GM19328 (cell line): ENCODE data around the gene KDM5C.

ENCODE experiments used
- ATAC-seq: cut with Tn5 transposase; IDR thresholded peaks from one replicate; pipeline ENCODE4 v1.9.1; 2021; ENCODE audit warnings: mild to moderate bottlenecking, moderate library complexity; ENCODE audit not compliant: unreplicated experiment

KDM5C gene

GRCh38 chrX:53251307-53251706, 26.3 kb upstream of the KDM5C start:
- ATAC-seq = no peak

GRCh38 chrX:53250556-53250955, 25.5 kb upstream of the KDM5C start:
- no peak for ATAC-seq

DNA sequence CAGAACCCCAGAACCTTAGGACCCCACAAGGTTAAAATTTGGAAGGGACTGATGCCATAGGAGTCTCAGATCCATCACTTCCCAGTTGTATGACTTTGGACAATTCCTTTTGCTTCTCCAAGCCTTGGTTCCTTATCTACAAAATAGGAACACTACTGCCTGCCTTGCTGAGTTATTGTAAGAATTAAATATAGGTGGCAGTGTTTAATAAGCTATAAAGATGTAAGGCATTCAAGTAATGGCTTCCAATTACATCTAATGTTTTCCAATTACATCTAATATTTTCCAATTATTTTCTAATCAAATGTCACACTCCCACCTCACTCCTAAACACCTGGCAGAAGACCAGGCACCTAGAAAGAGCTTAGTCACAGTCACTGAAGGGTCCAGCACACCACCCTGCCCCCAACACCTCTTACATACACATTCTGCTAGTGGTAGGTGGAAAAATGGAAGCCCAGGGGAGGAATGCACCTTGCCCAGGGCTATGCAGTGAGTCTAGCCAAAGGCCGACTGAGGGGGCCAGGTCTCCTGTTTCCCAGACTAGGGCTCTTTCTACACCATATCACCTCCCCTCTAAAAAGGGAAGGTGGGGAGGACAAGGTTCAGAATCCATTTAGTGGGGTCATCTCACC, 24.5 kb upstream of the KDM5C start:
- no peak for ATAC-seq

- ATAC-seq = no peak
These were observed 22.9 kb upstream of the KDM5C start for GRCh38 chrX:53247928-53248327.

- ATAC-seq = no peak
These were observed 21.2 kb upstream of the KDM5C start for GRCh38 chrX:53246231-53246630.

GRCh38 chrX:53244610-53245009, 19.6 kb upstream of the KDM5C start:
- ATAC-seq = no peak

GRCh38 chrX:53242310-53242709, 17.3 kb upstream of the KDM5C start:
- no peak for ATAC-seq

GRCh38 chrX:53241558-53241957, 16.6 kb upstream of the KDM5C start:
- ATAC-seq = no peak

DNA sequence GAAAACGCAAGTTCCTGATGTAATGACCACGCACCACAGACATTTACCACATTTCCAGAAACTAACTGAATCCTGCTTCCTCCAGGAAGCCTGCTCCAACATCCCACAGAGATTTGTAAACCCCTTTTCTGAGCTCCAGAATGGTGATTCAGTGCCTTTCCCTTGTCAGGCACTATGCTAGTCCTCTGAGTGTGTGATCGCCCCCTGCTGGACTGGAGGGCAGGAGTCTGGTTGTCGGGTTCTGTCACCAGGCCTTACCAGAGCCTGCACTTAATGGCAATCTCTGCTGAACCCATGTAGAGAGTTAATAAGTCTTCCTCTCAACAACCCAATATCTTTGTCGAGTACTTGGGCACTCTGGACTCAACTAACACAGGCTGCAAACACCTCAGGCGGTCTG, 14.5 kb upstream of the KDM5C start:
- ATAC-seq = no peak

DNA sequence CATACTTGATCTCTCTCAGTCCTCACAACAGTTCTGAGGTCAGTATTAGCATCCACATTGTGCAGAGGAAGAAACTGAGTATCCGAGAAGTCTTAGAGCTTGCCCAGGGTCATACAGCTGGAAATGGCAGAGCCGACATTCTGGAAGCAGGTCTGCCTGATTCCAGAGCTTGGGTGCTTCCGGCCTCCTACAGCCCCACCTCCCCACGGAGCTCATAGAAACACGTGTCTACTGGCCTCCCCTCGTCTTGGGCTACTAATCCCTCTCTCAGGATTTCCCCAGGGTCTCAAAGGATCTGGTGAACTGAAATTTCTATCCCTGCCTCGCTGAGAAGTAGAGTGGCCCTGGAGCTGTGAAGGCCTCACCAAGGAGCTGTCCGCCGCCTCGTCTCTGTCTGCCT, 12.0 kb upstream of the KDM5C start:
- ATAC-seq = no peak

- no peak for ATAC-seq
These were observed 11.1 kb upstream of the KDM5C start for GRCh38 chrX:53236025-53236679.

- ATAC-seq = no peak
These were observed 10.6 kb upstream of the KDM5C start for GRCh38 chrX:53235566-53235965.

- ATAC-seq = no peak
These were observed 9.5 kb upstream of the KDM5C start for GRCh38 chrX:53234484-53234883.

DNA sequence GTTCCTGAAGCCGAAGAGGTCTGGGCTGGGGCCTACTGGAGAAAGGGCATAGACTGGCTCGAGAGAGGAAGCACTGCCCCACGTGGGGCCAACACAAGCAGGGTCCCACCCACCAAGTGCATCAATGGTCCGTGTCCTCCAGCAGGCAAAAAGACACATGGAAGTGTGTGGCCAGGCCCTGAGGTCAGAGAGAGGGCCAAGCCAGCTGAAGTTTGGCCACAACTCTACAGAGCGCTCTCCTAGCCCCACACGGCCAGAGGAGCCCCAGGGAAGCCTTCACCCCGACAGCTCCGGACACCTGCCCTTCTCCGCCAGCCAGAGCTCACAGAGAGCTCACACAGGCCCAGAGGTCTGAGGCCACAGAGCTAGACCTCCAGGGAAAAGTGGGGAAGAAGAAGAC, 8.5 kb upstream of the KDM5C start:
- no peak for ATAC-seq

DNA sequence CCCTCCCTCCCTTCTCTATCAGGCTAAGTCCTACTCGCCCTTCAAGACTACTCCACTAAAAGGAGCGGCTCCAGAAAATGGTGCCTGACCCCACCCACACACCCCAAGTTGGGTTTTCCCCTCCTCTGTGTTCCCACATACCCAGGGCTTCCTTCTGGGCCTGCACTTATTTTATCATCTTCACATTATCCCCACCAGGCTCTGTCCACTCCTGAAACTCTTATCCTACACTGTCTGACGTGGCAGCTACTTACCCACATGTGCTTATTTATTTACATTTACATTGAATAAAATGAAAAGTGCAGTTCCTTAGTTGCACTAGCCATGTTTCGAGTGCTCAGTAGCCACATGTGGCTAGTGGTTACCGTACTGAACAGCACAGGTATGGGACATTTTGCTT, 5.1 kb upstream of the KDM5C start:
- no peak for ATAC-seq

GRCh38 chrX:53227224-53227765, 2.3 kb upstream of the KDM5C start:
- no peak for ATAC-seq

DNA sequence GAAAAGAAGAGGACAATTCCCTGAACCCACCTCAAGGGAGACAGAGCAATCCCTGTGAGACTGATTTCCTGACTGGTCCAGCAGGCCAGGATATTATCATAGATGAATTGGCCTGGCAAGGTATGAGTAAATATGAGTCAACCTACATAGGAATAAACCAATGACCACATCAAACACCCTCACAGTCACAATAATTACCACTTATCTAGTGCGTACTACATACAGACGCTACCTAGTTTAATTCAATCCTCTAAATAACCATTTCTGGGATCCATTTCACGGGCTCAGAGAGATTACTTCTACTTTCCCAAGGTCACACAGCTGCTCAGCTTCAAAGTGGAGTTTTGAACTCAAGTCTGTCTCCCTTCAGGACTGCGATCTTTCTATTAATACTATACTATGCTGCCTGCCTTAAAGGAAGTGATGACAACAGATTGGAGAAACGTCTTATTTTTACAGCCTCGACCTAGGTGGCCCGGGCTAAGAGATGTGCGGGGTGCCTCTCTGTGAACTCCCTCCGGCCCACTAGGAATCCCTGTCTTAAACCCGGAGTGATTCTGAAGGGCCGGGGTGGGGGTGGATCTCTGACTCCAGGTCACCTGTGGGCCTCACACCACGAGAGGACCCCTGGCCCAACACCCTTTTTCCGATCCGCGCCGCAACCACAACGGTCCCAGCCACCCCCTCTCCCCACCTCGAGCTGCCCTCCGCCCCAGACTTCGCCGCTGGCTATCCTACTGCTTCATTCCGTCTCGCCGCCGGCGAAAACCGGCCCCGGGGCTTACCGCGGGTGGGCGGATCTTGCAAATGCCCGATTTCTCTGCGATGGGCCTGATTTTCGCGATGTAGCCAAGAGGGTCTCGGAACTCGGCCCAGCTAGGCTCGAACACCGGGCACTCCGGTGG, 800 bp downstream of the KDM5C start:
- no peak for ATAC-seq

DNA sequence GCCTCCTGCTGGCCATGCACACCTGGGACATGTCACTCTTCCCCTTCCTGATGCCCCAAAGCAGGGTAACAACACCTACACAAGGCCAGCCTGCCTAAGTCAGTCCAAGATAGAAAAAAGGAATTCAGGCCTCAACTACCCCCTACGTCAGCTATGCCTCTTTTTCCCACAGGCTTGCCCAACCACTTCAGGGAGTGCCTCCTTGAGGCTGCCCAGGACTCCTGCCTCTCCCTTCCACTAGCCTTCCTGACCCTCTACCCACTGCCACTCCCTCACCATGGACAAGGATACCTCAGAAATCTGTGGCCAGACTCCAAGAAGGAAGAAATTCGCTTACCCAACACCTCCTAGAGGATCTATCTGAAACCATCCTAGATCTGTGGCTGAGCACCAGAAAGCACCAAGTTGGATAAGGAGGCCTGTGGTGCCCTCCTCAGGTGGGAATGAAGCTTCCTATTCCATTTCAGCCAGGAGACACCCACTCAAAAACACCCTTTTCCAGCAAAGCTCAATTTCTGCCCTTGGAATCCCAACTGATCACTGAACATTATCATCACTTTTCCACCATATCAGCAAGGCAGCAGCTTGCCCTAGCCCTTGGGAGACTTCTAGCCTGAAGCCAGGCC, 1.8 kb downstream of the KDM5C start:
- no peak for ATAC-seq

DNA sequence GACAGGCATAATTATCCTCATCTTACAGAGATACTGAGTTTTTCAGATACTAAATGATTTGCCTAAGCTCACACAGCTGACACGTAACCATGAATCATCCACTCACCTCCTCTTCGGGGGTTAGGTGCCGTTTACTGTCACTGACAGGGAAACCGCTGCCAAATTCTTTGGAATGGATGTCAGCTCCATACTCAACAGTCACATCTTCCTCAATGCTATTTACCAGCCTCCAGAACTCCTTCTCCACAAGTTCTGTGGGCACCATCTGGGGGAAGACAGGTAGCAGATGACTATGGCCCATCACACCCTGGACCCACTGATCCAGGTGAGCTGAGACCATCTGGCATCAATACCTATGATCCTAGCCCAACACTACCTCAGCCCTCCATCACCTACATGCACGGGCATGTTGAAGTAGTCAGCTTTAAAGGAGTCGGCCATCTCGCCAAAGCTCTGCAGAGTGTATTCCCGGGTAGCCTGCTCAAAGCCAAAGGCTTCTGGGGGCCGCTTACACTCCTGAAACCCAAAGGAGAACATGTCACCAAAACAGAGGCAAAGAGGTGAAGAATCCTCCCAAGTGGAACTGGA, 13.5 kb downstream of the KDM5C start:
- ATAC-seq = no peak

GRCh38 chrX:53196678-53197077, 28.3 kb downstream of the KDM5C start:
- ATAC-seq = no peak

- no peak for ATAC-seq
These were observed 29.6 kb downstream of the KDM5C start for GRCh38 chrX:53195401-53195800.
